CD4-positive, CD25-positive, alpha-beta regulatory T cell (primary cell): ENCODE data around the gene RPL10. TPM values are rescaled to one million over a fixed set of nuclear protein-coding genes. Genes with fewer than 3 reads are reported as not detected.
A peak's percentile ranks its signal among the peaks of the same experiment; 100 is the strongest.

Source experiments
- ATAC-seq, 2 donors: fragments of 150-1000 bp; cut with Tn5 transposase; one replicate each; pipeline ENCODE4 v1.10.0; 2021; ENCODE audit warnings: low read depth in 2 of 2, moderate number of reproducible peaks in 2 of 2, moderate library complexity in 1 of 2
- DNase-seq, 3 donors: peaks; one replicate each; pipeline versions ENCODE4 v3.0.0 to v3.0.0-alpha.2; 2012 to 2022; ENCODE audit warnings: mixed read lengths in 1 of 3
- H3K27ac ChIP-seq: one replicate; pipeline ENCODE4 v1.7.0; 2013; ENCODE audit warnings: mild to moderate bottlenecking, low read length; ENCODE audit not compliant: insufficient read depth, poor library complexity, severe bottlenecking
- H3K27me3 ChIP-seq: one replicate; pipeline ENCODE4 v1.7.0; 2013; ENCODE audit warnings: low read length; ENCODE audit not compliant: control insufficient read depth, insufficient read depth
- H3K36me3 ChIP-seq: one replicate; pipeline ENCODE4 v1.7.0; 2013; ENCODE audit warnings: mild to moderate bottlenecking, low read length, moderate library complexity; ENCODE audit not compliant: control insufficient read depth, insufficient read depth
- H3K4me1 ChIP-seq: 2 replicates; pipeline ENCODE4 v1.7.0; 2013; ENCODE audit warnings: mild to moderate bottlenecking, low read length; ENCODE audit not compliant: insufficient read depth, control insufficient read depth, poor library complexity, severe bottlenecking
- H3K4me3 ChIP-seq: one replicate; pipeline ENCODE4 v1.7.0; 2013; ENCODE audit warnings: low read depth, mild to moderate bottlenecking, low read length, moderate library complexity
- H3K9me3 ChIP-seq, 2 experiments: 1 replicate in 1 of 2; 2 replicates in 1 of 2; pipeline ENCODE4 v1.7.0; 2013; ENCODE audit warnings: low read length in 2 of 2, mild to moderate bottlenecking in 1 of 2, moderate library complexity in 1 of 2; ENCODE audit not compliant: control insufficient read depth in 2 of 2
- H3K27ac Mint-ChIP-seq, 3 donors: one replicate each; pipeline ENCODE4 v1.8.0; 2020 to 2022; ENCODE audit warnings: mild to moderate bottlenecking in 3 of 3, mixed read lengths in 3 of 3, moderate library complexity in 2 of 3
- H3K27me3 Mint-ChIP-seq: one replicate; pipeline ENCODE4 v1.8.0; 2022; ENCODE audit warnings: mild to moderate bottlenecking, mixed read lengths
- H3K36me3 Mint-ChIP-seq: one replicate; pipeline ENCODE4 v1.8.0; 2020; ENCODE audit warnings: mixed read lengths
- H3K4me1 Mint-ChIP-seq, 4 donors: one replicate each; pipeline ENCODE4 v1.8.0; 2020 to 2022; ENCODE audit warnings: mixed read lengths in 4 of 4, mild to moderate bottlenecking in 1 of 4
- H3K4me3 Mint-ChIP-seq, 4 donors: one replicate each; pipeline ENCODE4 v1.8.0; 2020 to 2022; ENCODE audit warnings: mild to moderate bottlenecking in 4 of 4, mixed read lengths in 4 of 4, moderate library complexity in 3 of 4
- H3K9me3 Mint-ChIP-seq, 7 donors: one replicate each; pipeline ENCODE4 v1.8.0; 2020 to 2022; ENCODE audit warnings: mixed read lengths in 7 of 7, mild to moderate bottlenecking in 3 of 7, moderate library complexity in 2 of 7
- polyA plus RNA-seq, 4 donors: library from polyadenylated mRNA; unstranded; fragments of 300-500 nt; fragmentation: Illumina TruSeq; gene quantifications; one replicate each; pipeline ENCODE4 v1.2.3, GENCODE V29; 2021
- total RNA-seq: library from RNA; stranded (reverse); gene quantifications from one replicate; pipeline ENCODE4 v1.2.3, GENCODE V29; 2022

RPL10 gene
- total and polyA plus RNA-seq, 5 donors from 2014 or later = 3,877 to 6,073 (median 4,330) TPM

GRCh38 chrX:154401045-154401799 lies 3.0 kb downstream of the RPL10 start:
- no peak overlapping the region for H3K4me3 ChIP-seq
- peak overlapping the region; percentile 51 for H3K27ac ChIP-seq
- H3K27me3 Mint-ChIP-seq = peaks cover 15% of the 10 kb centered on the region
- H3K4me1 ChIP-seq = peaks cover 19% of the 10 kb centered on the region
- H3K27me3 ChIP-seq = no peaks in the 10 kb centered on the region
- H3K4me1 Mint-ChIP-seq = peaks cover 4 to 31% (median 8%) of the 10 kb centered on the region in 4 donors
- no peak for DNase-seq
- H3K27ac Mint-ChIP-seq = peak overlapping the region in 2 of 3 donors; percentile 55 to 100
- no peak for ATAC-seq
- H3K9me3 ChIP-seq = no peaks in the 10 kb centered on the region
- peak overlapping the region; percentile 0 to 97 (median 40) for H3K4me3 Mint-ChIP-seq
- no peaks in the 10 kb centered on the region for H3K9me3 Mint-ChIP-seq
- H3K36me3 Mint-ChIP-seq = peaks cover 14% of the 10 kb centered on the region
- H3K36me3 ChIP-seq = peaks cover 9% of the 10 kb centered on the region

DNA sequence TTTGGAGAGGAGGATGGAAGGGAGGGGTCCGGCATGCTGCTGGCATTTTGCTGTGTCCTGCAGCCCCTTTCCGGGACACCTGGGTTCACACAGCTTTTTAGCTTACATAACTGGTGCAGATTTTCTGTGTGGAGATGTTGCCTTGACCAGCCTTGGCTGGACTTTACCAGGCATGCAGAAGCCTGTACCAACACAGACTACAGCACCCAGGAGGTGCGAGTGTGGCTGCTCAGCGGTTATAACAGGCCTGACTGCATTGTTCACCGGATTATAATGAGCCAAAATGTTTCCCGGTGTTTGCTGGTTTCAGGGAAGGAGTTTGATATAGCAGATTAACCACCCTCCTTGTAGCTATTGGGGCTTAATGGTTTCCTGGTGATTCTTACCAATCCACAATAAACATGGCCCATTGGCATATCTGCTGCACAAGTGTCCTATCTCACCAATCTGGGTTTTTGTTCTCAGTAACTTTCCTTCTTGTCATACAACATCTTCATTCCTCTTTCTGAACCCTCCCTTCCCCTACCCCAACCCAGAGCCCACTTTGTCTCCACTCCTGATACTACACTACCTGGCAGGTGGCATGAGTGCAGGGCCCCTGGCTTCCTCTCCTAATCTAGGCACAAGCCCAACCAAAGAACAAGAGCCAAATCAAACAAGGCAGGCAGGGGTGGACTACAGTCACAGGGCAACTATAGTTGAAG lies 3.9 kb downstream of the RPL10 start:
- Mint-ChIP-seq H3K27me3 (peaks cover 15% of the 10 kb centered on the region), H3K4me1 (peaks cover 4 to 30% (median 8%) of the 10 kb centered on the region in 4 donors), H3K36me3 (peaks cover 14% of the 10 kb centered on the region), H3K9me3 (no peaks in the 10 kb centered on the region), H3K4me3 (peak overlapping the region in 2 of 4 donors; percentile 32 to 50), H3K27ac (peak overlapping the region in 1 of 3 donors; percentile 57)
- ATAC-seq = no peak
- Histone ChIP-seq H3K27me3 (no peaks in the 10 kb centered on the region), H3K27ac (peak overlapping the region; percentile 33), H3K4me1 (peaks cover 17% of the 10 kb centered on the region), H3K9me3 (no peaks in the 10 kb centered on the region), H3K36me3 (peaks cover 9% of the 10 kb centered on the region), H3K4me3 (no peak overlapping the region)
- no peak for DNase-seq

DNA sequence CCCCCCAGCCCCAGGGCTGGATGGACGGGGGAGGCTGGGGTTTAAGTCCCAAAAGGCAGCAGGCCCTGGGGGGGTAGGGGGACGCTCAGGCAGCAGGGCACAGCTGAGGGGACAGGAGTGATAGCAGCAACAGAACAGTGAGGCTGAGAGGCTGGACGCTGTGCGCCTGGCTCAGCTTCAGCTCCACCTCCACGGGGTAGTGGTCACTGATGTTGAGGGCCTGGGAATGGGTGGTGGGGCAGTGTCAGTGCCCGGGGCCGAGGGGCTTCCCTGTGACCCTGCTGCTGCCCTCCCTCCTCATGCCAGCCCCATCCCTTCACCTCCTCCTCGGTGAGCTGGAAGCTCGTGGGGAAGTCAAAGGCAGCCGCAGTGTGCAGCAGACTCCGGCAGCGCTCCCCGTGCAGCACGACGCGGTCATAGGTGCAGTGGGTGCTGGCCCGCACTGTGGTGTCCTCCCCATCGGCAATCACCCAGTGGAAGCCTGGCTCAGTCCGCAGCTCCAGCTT lies 4.5 kb downstream of the RPL10 start:
- no peaks in the 10 kb centered on the region for H3K27me3 ChIP-seq
- DNase-seq = no peak
- H3K4me3 ChIP-seq = no peak overlapping the region
- peaks cover 15% of the 10 kb centered on the region for H3K4me1 ChIP-seq
- Mint-ChIP-seq H3K9me3 (no peaks in the 10 kb centered on the region), H3K27ac (no peak overlapping the region), H3K4me3 (peak overlapping the region in 1 of 4 donors; percentile 63), H3K4me1 (peaks cover 4 to 27% (median 8%) of the 10 kb centered on the region in 4 donors), H3K27me3 (peaks cover 15% of the 10 kb centered on the region), H3K36me3 (peaks cover 14% of the 10 kb centered on the region)
- ATAC-seq = no peak
- H3K27ac ChIP-seq = no peak overlapping the region
- no peaks in the 10 kb centered on the region for H3K9me3 ChIP-seq
- H3K36me3 ChIP-seq = peaks cover 9% of the 10 kb centered on the region

DNA sequence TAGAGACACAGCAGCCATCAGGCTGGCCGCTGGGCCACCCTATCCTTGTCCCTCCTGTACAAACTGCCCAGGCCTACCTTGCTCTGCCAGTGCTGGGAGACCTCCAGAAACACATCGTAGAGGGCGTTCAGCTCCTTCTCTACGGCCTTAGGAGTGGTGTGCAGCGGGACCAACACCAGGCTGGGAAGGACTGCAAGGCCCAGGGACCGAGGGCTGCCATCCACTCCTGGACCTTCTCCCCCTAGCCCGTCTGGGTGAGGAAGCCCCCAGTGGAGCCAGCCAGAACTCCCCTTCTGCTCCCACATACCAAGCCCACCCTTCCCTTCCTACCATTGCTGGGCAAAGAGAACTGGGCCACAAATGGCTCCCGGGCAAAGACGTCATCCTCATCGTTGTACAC lies 5.0 kb downstream of the RPL10 start:
- peaks cover 15% of the 10 kb centered on the region for H3K4me1 ChIP-seq
- H3K27me3 ChIP-seq = no peaks in the 10 kb centered on the region
- Mint-ChIP-seq H3K36me3 (peaks cover 14% of the 10 kb centered on the region), H3K9me3 (no peaks in the 10 kb centered on the region), H3K27me3 (peaks cover 11% of the 10 kb centered on the region), H3K27ac (no peak overlapping the region), H3K4me1 (peaks cover 4 to 23% (median 6%) of the 10 kb centered on the region in 4 donors), H3K4me3 (peak overlapping the region in 1 of 4 donors; percentile 63)
- ATAC-seq (no peak), DNase-seq (no peak)
- no peaks in the 10 kb centered on the region for H3K9me3 ChIP-seq
- H3K27ac ChIP-seq = no peak overlapping the region
- H3K36me3 ChIP-seq = peaks cover 9% of the 10 kb centered on the region
- H3K4me3 ChIP-seq = no peak overlapping the region

- Mint-ChIP-seq H3K27ac (no peak overlapping the region), H3K36me3 (peaks cover 11% of the 10 kb centered on the region), H3K27me3 (peaks cover 4% of the 10 kb centered on the region), H3K4me1 (peaks cover 2 to 21% (median 5%) of the 10 kb centered on the region in 4 donors), H3K9me3 (no peaks in the 10 kb centered on the region), H3K4me3 (no peak overlapping the region)
- Histone ChIP-seq H3K9me3 (no peaks in the 10 kb centered on the region), H3K4me1 (peaks cover 14% of the 10 kb centered on the region), H3K36me3 (peaks cover 9% of the 10 kb centered on the region), H3K4me3 (no peak overlapping the region), H3K27ac (no peak overlapping the region), H3K27me3 (no peaks in the 10 kb centered on the region)
- DNase-seq = no peak
- no peak for ATAC-seq
Observed at GRCh38 chrX:154403858-154404257, 5.7 kb downstream of the RPL10 start.

- no peaks in the 10 kb centered on the region for H3K9me3 ChIP-seq
- Mint-ChIP-seq H3K4me1 (peaks cover 0 to 14% (median 2%) of the 10 kb centered on the region in 4 donors), H3K36me3 (peaks cover 2% of the 10 kb centered on the region), H3K4me3 (no peak overlapping the region), H3K9me3 (peaks cover 0 to 1% (median 0%) of the 10 kb centered on the region in 7 donors), H3K27me3 (peaks cover 4% of the 10 kb centered on the region), H3K27ac (no peak overlapping the region)
- no peaks in the 10 kb centered on the region for H3K27me3 ChIP-seq
- H3K4me1 ChIP-seq = peaks cover 5% of the 10 kb centered on the region
- ATAC-seq (no peak), DNase-seq (no peak)
- H3K36me3 ChIP-seq = peaks cover 9% of the 10 kb centered on the region
- H3K4me3 ChIP-seq = no peak overlapping the region
- H3K27ac ChIP-seq = no peak overlapping the region
Observed at GRCh38 chrX:154404625-154405192, 6.5 kb downstream of the RPL10 start.

DNA sequence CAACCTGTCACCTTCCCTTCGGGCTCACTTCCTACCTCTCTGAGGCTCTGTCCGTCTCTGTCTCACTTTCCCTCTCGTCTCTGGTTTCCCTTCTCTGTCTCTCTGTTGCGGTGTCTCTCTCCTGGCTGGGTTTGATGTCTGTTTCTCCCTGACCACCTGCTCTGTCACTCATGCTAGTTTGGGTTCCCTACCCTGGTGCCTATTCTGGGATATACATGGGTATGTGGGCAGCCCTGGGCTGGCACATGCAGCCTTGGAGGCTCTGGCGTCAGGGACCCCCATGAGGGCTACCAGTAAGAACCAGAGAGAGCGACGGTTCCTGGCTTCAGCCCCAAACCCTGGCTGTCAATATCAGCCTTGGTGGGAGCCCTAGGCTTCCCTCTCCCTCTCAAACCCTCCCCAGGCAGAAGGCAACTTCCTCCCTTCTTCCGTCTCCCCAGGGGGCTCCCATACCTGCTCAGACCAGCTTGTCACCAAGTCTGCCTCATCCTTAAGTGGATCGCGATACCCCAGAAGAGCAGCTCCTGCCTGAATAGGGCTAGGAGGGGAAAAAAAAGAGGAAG lies 10.6 kb downstream of the RPL10 start:
- Histone ChIP-seq H3K27ac (no peak overlapping the region), H3K4me3 (no peak overlapping the region), H3K9me3 (no peaks in the 10 kb centered on the region), H3K4me1 (peaks cover 16% of the 10 kb centered on the region), H3K27me3 (no peaks in the 10 kb centered on the region), H3K36me3 (peaks cover 2% of the 10 kb centered on the region)
- Mint-ChIP-seq H3K9me3 (peaks cover 0 to 1% (median 0%) of the 10 kb centered on the region in 7 donors), H3K4me1 (peaks cover 3 to 19% (median 8%) of the 10 kb centered on the region in 4 donors), H3K36me3 (no peaks in the 10 kb centered on the region), H3K27ac (peak overlapping the region; percentile 39 to 66 (median 59)), H3K27me3 (no peaks in the 10 kb centered on the region), H3K4me3 (peak overlapping the region; percentile 38 to 72 (median 60))
- ATAC-seq (no peak), DNase-seq (no peak)
